Muscle layer of duodenum (tissue), 2 donors: ENCODE results near the gene UBLCP1.

Experiments
- H3K27ac ChIP-seq: one replicate; pipeline ENCODE4 v1.7.0; 2013; ENCODE audit warnings: mild to moderate bottlenecking, low read length
- H3K27me3 ChIP-seq: one replicate; pipeline ENCODE4 v1.7.0; 2013; ENCODE audit warnings: low read depth, mild to moderate bottlenecking, control low read depth, low read length
- H3K36me3 ChIP-seq, 2 donors: one replicate each; pipeline ENCODE4 v1.7.0; 2013; ENCODE audit warnings: low read length in 2 of 2, control low read depth in 1 of 2, mild to moderate bottlenecking in 1 of 2; ENCODE audit not compliant: insufficient read depth in 2 of 2, control insufficient read depth in 1 of 2
- H3K4me1 ChIP-seq, 2 donors: one replicate each; pipeline ENCODE4 v1.7.0; 2013; ENCODE audit warnings: low read length in 2 of 2, mild to moderate bottlenecking in 2 of 2, control low read depth in 1 of 2, moderate library complexity in 1 of 2; ENCODE audit not compliant: insufficient read depth in 2 of 2, control insufficient read depth in 1 of 2
- H3K4me3 ChIP-seq, 2 donors: one replicate each; pipeline ENCODE4 v1.7.0; 2013; ENCODE audit warnings: low read length in 2 of 2, low read depth in 1 of 2, mild to moderate bottlenecking in 1 of 2
- H3K9me3 ChIP-seq, 2 donors: one replicate each; pipeline ENCODE4 v1.7.0; 2013; ENCODE audit warnings: low read length in 2 of 2, control low read depth in 1 of 2, mild to moderate bottlenecking in 1 of 2; ENCODE audit not compliant: control insufficient read depth in 1 of 2
- donor health status: healthy.

Gene UBLCP1

GRCh38 chr5:159316519-159317383 is 53.7 kb downstream of the UBLCP1 start:
- H3K27ac ChIP-seq = no peak overlapping the region
- H3K36me3 ChIP-seq = no peaks in the 10 kb centered on the region
- H3K4me1 ChIP-seq = no peaks in the 10 kb centered on the region
- H3K27me3 ChIP-seq = no peaks in the 10 kb centered on the region
- no peaks in the 10 kb centered on the region for H3K9me3 ChIP-seq
- H3K4me3 ChIP-seq = no peak overlapping the region

- Histone ChIP-seq H3K27me3 (no peaks in the 10 kb centered on the region), H3K27ac (no peak overlapping the region), H3K4me1 (no peaks in the 10 kb centered on the region), H3K36me3 (no peaks in the 10 kb centered on the region), H3K9me3 (no peaks in the 10 kb centered on the region), H3K4me3 (no peak overlapping the region)
Observed at GRCh38 chr5:159317849-159318248, 54.8 kb downstream of the UBLCP1 start.

GRCh38 chr5:159318448-159318847 is 55.4 kb downstream of the UBLCP1 start:
- Histone ChIP-seq H3K36me3 (no peaks in the 10 kb centered on the region), H3K9me3 (no peaks in the 10 kb centered on the region), H3K27me3 (no peaks in the 10 kb centered on the region), H3K4me3 (no peak overlapping the region), H3K27ac (no peak overlapping the region), H3K4me1 (no peaks in the 10 kb centered on the region)

GRCh38 chr5:159319363-159319762 is 56.3 kb downstream of the UBLCP1 start:
- Histone ChIP-seq H3K4me3 (no peak overlapping the region), H3K9me3 (no peaks in the 10 kb centered on the region), H3K4me1 (no peaks in the 10 kb centered on the region), H3K36me3 (no peaks in the 10 kb centered on the region), H3K27me3 (no peaks in the 10 kb centered on the region), H3K27ac (no peak overlapping the region)

GRCh38 chr5:159319832-159320231 is 56.7 kb downstream of the UBLCP1 start:
- no peaks in the 10 kb centered on the region for H3K4me1 ChIP-seq
- no peaks in the 10 kb centered on the region for H3K27me3 ChIP-seq
- no peak overlapping the region for H3K27ac ChIP-seq
- no peak overlapping the region for H3K4me3 ChIP-seq
- H3K36me3 ChIP-seq = no peaks in the 10 kb centered on the region
- no peaks in the 10 kb centered on the region for H3K9me3 ChIP-seq

- Histone ChIP-seq H3K36me3 (no peaks in the 10 kb centered on the region), H3K9me3 (no peaks in the 10 kb centered on the region), H3K4me1 (no peaks in the 10 kb centered on the region), H3K27me3 (no peaks in the 10 kb centered on the region), H3K4me3 (no peak overlapping the region), H3K27ac (no peak overlapping the region)
Observed at GRCh38 chr5:159322180-159322579, 59.1 kb downstream of the UBLCP1 start.

GRCh38 chr5:159324102-159324755 is 61.1 kb downstream of the UBLCP1 start:
- no peaks in the 10 kb centered on the region for H3K27me3 ChIP-seq

GRCh38 chr5:159324986-159325385 is 61.9 kb downstream of the UBLCP1 start:
- Histone ChIP-seq H3K4me1 (no peaks in the 10 kb centered on the region), H3K27ac (no peak overlapping the region), H3K9me3 (no peaks in the 10 kb centered on the region), H3K27me3 (peaks cover 1% of the 10 kb centered on the region), H3K36me3 (no peaks in the 10 kb centered on the region), H3K4me3 (no peak overlapping the region)

More at GRCh38 chr5:159324102-159324755, 61.1 kb downstream of the UBLCP1 start:
- Histone ChIP-seq H3K4me1 (no peaks in the 10 kb centered on the region), H3K36me3 (no peaks in the 10 kb centered on the region), H3K9me3 (no peaks in the 10 kb centered on the region), H3K4me3 (no peak overlapping the region), H3K27ac (no peak overlapping the region)

- Histone ChIP-seq H3K4me3 (peak within 1 kb of the TSS in 1 of 2 donors; percentile 49), H3K27ac (no peak within 1 kb of the TSS), H3K4me1 (peaks cover 0 to 10% of the 10 kb centered on the region in 2 donors), H3K9me3 (no peaks in the 10 kb centered on the region), H3K36me3 (no peaks in the 10 kb centered on the region), H3K27me3 (peaks cover 7% of the 10 kb centered on the region)
Observed at GRCh38 chr5:159330131-159330800, 67.2 kb downstream of the UBLCP1 start, which contains the start of gene IL12B. Gene IL12B, minus strand, starts transcription at chr5:159330487. Its CDS starts 3,705 bp downstream, at chr5:159326782.

- Histone ChIP-seq H3K27me3 (peaks cover 7% of the 10 kb centered on the region), H3K4me1 (peaks cover 0 to 10% of the 10 kb centered on the region in 2 donors), H3K36me3 (no peaks in the 10 kb centered on the region), H3K9me3 (no peaks in the 10 kb centered on the region), H3K27ac (no peak overlapping the region), H3K4me3 (peak overlapping the region in 1 of 2 donors; percentile 49)
Observed at GRCh38 chr5:159331093-159331973, 68.2 kb downstream of the UBLCP1 start.
